PC-3 (cell line): ENCODE measurements around the gene UBR4. TPM values are rescaled to one million over a fixed set of nuclear protein-coding genes. Genes with fewer than 3 reads are reported as not detected.
A peak's percentile ranks its signal among the peaks of the same experiment; 100 is the strongest.

Experiments
- ATAC-seq: fragments of 200-7000 bp; cut with Tn5 transposase; 2 replicates; pipeline ENCODE4 v1.9.1; 2020; ENCODE audit warnings: mild to moderate bottlenecking, moderate library complexity
- BruUV-seq: library from RNA; stranded (reverse); fragments of 400-500 nt; replicated peaks from 2 replicates; lab custom pipeline; 2021; lab: Mats Ljungman, UMichigan
- CTCF ChIA-PET: fragments of 300-600 bp; sonication (Branson Sonifier 250); formaldehyde crosslinking; loops from one replicate; lab custom pipeline; 2022; ENCODE audit warnings: antibody characterized with exemption; lab: Charles Lee
- POLR2A ChIA-PET: fragments of 300-600 bp; sonication (Branson Sonifier 250); formaldehyde crosslinking; loops from one replicate; lab custom pipeline; 2022; ENCODE audit warnings: antibody characterized with exemption; ENCODE audit not compliant: unreplicated experiment; lab: Charles Lee
- DNase-seq: peaks from one replicate; pipeline ENCODE4 v3.0.0-alpha.2; 2015
- H2AFZ ChIP-seq: fragments of 300-600 bp; sonication (generic); 2 replicates; pipeline ENCODE4 v1.6.0; 2016; ENCODE audit warnings: antibody characterized with exemption, low read length
- H3F3A ChIP-seq: fragments of 300-600 bp; sonication (generic); one replicate; pipeline ENCODE4 v1.6.0; 2017; ENCODE audit warnings: antibody characterized with exemption, low read length, control low read depth, mild to moderate bottlenecking; ENCODE audit not compliant: unreplicated experiment
- H3K27ac ChIP-seq: fragments of 300-600 bp; sonication (generic); 2 replicates; pipeline ENCODE4 v1.5.1; 2016; ENCODE audit warnings: mild to moderate bottlenecking, low read length
- H3K27me3 ChIP-seq: fragments of 300-600 bp; sonication (generic); 2 replicates; pipeline ENCODE4 v1.6.1; 2016; ENCODE audit warnings: low read length, mixed read lengths
- H3K36me3 ChIP-seq: fragments of 300-600 bp; sonication (generic); 2 replicates; pipeline ENCODE4 v1.6.1; 2016; ENCODE audit warnings: low read depth, mixed run types, low read length, mixed read lengths
- H3K4me1 ChIP-seq: fragments of 300-600 bp; sonication (generic); 2 replicates; pipeline ENCODE4 v1.5.1; 2016; ENCODE audit warnings: low read length; ENCODE audit not compliant: insufficient read depth
- H3K4me2 ChIP-seq: fragments of 300-600 bp; sonication (generic); 2 replicates; pipeline ENCODE4 v1.6.0; 2016; ENCODE audit warnings: low read length
- H3K4me3 ChIP-seq: fragments of 300-600 bp; sonication (generic); 2 replicates; pipeline ENCODE4 v1.5.1; 2016; ENCODE audit warnings: mild to moderate bottlenecking, low read length, mixed read lengths
- H3K79me2 ChIP-seq: fragments of 300-600 bp; sonication (generic); 2 replicates; pipeline ENCODE4 v1.6.1; 2017; ENCODE audit warnings: low read length, mixed read lengths
- H3K9ac ChIP-seq: fragments of 300-600 bp; sonication (generic); 2 replicates; pipeline ENCODE4 v1.6.0; 2016; ENCODE audit warnings: mild to moderate bottlenecking, low read length
- H3K9me2 ChIP-seq: fragments of 300-600 bp; sonication (generic); replicated peaks from 2 replicates; pipeline ENCODE4 v1.6.1; 2016; ENCODE audit warnings: mixed run types, low read length, mixed read lengths
- H3K9me3 ChIP-seq: fragments of 300-600 bp; sonication (generic); 2 replicates; pipeline ENCODE4 v1.6.1; 2016; ENCODE audit warnings: low read length, mixed read lengths
- H4K20me1 ChIP-seq: fragments of 300-600 bp; sonication (generic); 2 replicates; pipeline ENCODE4 v1.6.1; 2016; ENCODE audit warnings: low read length, mixed read lengths
- EZH2 ChIP-seq: fragments of 300-600 bp; sonication (generic); IDR thresholded peaks from one replicate; pipeline ENCODE4 v1.6.1; 2017; ENCODE audit warnings: antibody characterized with exemption, mild to moderate bottlenecking, low read length; ENCODE audit not compliant: unreplicated experiment
- EZH2phosphoT487 ChIP-seq: fragments of 300-600 bp; sonication (generic); IDR thresholded peaks from 2 replicates; pipeline ENCODE4 v1.6.1; 2018; ENCODE audit warnings: mild to moderate bottlenecking, antibody characterized with exemption, low read length, borderline replicate concordance
- intact Hi-C: fragments of 100-400 bp; cut with micrococcal nuclease; formaldehyde crosslinking; loops from 2 replicates; pipeline ENCODE4 v1.9.0; 2023
- total RNA-seq: library from RNA; depleted of rRNA; stranded (reverse); fragments of >200 nt; gene quantifications from 2 replicates; pipeline ENCODE4 v1.2.3, GENCODE V29; 2014
- TF ChIP-seq, protein P1 (sequence below): fragments of 300-600 bp; sonication (generic); conservative IDR thresholded peaks from 2 replicates; pipeline ENCODE4 v1.5.1; 2017; ENCODE audit warnings: antibody characterized with exemption, low read depth, mild to moderate bottlenecking, low read length

The UBR4 gene
- total RNA-seq, 1 experiment from 2014 or later = 141 TPM

DNA sequence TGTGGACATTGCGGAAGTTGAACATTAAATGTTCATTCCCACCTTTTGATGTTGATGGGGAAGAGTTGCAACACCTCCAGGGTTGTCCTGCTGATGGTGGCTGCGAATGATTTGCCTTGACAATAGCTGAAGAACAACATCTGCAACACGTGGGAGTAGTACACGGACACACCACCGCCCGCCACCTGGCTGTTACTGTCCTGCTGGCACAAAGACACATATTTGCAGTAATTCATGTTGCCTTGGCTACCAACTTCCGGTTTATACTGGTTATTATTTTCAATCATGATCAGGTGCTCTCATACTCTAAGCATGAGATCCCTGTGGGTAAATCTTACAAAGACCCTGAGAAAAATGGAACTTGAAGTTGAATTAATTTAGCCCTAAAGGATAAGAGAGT, 55.2 kb downstream of the UBR4 start:
- Histone ChIP-seq H3K9me3 (no peaks in the 10 kb centered on the region), H3K79me2 (no peaks in the 10 kb centered on the region), H3K4me3 (no peak overlapping the region), H3K4me1 (peaks cover 31% of the 10 kb centered on the region), H3K27ac (no peak overlapping the region), H3F3A (peaks cover 4% of the 10 kb centered on the region), H3K4me2 (no peak overlapping the region), H3K27me3 (no peaks in the 10 kb centered on the region), H4K20me1 (peaks cover 9% of the 10 kb centered on the region; the same call in 1 of the 2 replicates), H2AFZ (no peak overlapping the region), H3K9ac (no peak overlapping the region), H3K9me2 (no peaks in the 10 kb centered on the region), H3K36me3 (peaks cover 86% of the 10 kb centered on the region)
- ATAC-seq (no peak), DNase-seq (no peak)
- CTCF ChIA-PET = no interaction called here
- TF ChIP-seq, protein P1, sequence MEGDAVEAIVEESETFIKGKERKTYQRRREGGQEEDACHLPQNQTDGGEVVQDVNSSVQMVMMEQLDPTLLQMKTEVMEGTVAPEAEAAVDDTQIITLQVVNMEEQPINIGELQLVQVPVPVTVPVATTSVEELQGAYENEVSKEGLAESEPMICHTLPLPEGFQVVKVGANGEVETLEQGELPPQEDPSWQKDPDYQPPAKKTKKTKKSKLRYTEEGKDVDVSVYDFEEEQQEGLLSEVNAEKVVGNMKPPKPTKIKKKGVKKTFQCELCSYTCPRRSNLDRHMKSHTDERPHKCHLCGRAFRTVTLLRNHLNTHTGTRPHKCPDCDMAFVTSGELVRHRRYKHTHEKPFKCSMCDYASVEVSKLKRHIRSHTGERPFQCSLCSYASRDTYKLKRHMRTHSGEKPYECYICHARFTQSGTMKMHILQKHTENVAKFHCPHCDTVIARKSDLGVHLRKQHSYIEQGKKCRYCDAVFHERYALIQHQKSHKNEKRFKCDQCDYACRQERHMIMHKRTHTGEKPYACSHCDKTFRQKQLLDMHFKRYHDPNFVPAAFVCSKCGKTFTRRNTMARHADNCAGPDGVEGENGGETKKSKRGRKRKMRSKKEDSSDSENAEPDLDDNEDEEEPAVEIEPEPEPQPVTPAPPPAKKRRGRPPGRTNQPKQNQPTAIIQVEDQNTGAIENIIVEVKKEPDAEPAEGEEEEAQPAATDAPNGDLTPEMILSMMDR = no peak
- TF ChIP-seq EZH2phosphoT487 (no peak), EZH2 (no peak)
- intact Hi-C loops = no loop called here
- POLR2A ChIA-PET = no interaction called here
- no TSS peak for BruUV-seq

DNA sequence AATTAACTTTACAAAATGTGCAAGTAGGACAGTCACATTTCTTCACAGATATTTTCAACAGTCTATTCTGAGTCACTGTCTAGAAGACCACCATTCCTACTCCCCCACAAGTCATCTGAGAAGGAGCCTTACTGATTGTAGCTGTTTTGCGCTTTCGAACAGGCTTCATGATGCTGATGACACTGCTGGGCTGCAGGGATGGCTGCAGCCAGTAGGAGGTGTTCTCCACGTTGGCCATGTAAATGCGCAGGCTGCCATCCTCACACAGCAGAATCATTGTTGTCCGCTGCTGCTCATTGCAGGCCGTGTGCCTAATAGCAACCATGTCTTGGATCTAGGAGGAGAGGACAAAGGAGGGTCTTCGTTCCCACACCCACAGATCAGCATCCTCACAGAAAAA, 56.9 kb downstream of the UBR4 start:
- Histone ChIP-seq H3F3A (peaks cover 4% of the 10 kb centered on the region), H3K79me2 (no peaks in the 10 kb centered on the region), H3K27ac (no peak overlapping the region), H3K4me1 (peaks cover 26% of the 10 kb centered on the region), H3K36me3 (peaks cover 87% of the 10 kb centered on the region), H3K9me3 (no peaks in the 10 kb centered on the region), H4K20me1 (peaks cover 9% of the 10 kb centered on the region; the same call in 1 of the 2 replicates), H2AFZ (no peak overlapping the region), H3K9ac (no peak overlapping the region), H3K4me3 (no peak overlapping the region), H3K4me2 (no peak overlapping the region), H3K9me2 (no peaks in the 10 kb centered on the region), H3K27me3 (no peaks in the 10 kb centered on the region)
- no peak for TF ChIP-seq EZH2phosphoT487
- no peak for TF ChIP-seq EZH2
- TF ChIP-seq, protein P1 = peak; percentile 34
- POLR2A ChIA-PET = interaction anchor here (0.7 kb wide), 1 partner anchor 373 kb away, joined by 4 read pairs; no protein-coding TSS in a partner anchor
- intact Hi-C loops = no loop called here
- CTCF ChIA-PET = no interaction called here
- DNase-seq = no peak
- no peak for ATAC-seq
- no TSS peak for BruUV-seq

DNA sequence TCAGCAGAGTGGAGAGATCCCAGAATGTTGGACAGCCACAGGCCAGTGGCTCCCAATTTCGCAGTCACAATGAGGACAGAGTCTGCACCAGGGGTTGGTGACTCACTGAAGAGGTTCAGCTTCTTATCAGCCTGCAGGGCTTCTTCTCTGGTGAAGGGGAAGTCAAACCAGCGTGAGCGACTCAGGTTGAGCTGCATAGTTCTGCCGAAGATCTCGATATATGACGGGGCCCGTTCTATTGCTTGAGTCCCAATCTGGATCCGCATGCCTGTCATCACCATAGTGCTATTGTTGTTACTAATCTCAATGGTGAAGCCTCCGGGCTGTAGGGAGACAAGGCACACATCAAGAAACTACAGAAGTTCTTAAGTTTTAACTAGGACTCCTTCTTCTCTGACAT, 58.5 kb downstream of the UBR4 start:
- TF ChIP-seq EZH2phosphoT487 = no peak
- TF ChIP-seq, protein P1 = no peak
- no peak for TF ChIP-seq EZH2
- intact Hi-C loops = no loop called here
- Histone ChIP-seq H2AFZ (no peak overlapping the region), H3K9me3 (no peaks in the 10 kb centered on the region), H3K4me2 (no peak overlapping the region), H3K36me3 (peaks cover 91% of the 10 kb centered on the region), H3K9me2 (no peaks in the 10 kb centered on the region), H3K27ac (no peak overlapping the region), H3F3A (no peaks in the 10 kb centered on the region), H3K4me3 (no peak overlapping the region), H3K79me2 (no peaks in the 10 kb centered on the region), H3K9ac (no peak overlapping the region), H4K20me1 (peaks cover 9% of the 10 kb centered on the region; the same call in 1 of the 2 replicates), H3K27me3 (no peaks in the 10 kb centered on the region), H3K4me1 (peaks cover 10% of the 10 kb centered on the region)
- ChIA-PET POLR2A (no interaction called here), CTCF (no interaction called here)
- DNase-seq = no peak
- no TSS peak for BruUV-seq
- no peak for ATAC-seq
